Activated naive CD8-positive, alpha-beta T cell treated with anti-CD3 and anti-CD28 coated beads, Interleukin-2, amount 50 U/mL, for 24 hours (primary cell): ENCODE data around the gene KRTDAP.

Source experiments
- ATAC-seq: fragments of 150-1000 bp; cut with Tn5 transposase; one replicate; pipeline ENCODE4 v1.10.0; 2021
- DNase-seq: peaks from one replicate; pipeline ENCODE4 v3.0.0; 2021
- H3K27ac Mint-ChIP-seq: one replicate; pipeline ENCODE4 v1.8.0; 2021; ENCODE audit warnings: mild to moderate bottlenecking, mixed read lengths
- H3K27me3 Mint-ChIP-seq: one replicate; pipeline ENCODE4 v1.8.0; 2021; ENCODE audit warnings: mixed read lengths
- H3K36me3 Mint-ChIP-seq: one replicate; pipeline ENCODE4 v1.8.0; 2021; ENCODE audit warnings: low read depth, mixed read lengths
- H3K4me1 Mint-ChIP-seq: one replicate; pipeline ENCODE4 v1.8.0; 2021; ENCODE audit warnings: mixed read lengths
- H3K4me3 Mint-ChIP-seq: one replicate; pipeline ENCODE4 v1.8.0; 2021; ENCODE audit warnings: mild to moderate bottlenecking, moderate library complexity, mixed read lengths
- H3K9me3 Mint-ChIP-seq: one replicate; pipeline ENCODE4 v1.8.0; 2021; ENCODE audit warnings: mixed read lengths

Gene KRTDAP

GRCh38 chr19:35521124-35521743 is 31.0 kb upstream of the KRTDAP start:
- peaks cover 9% of the 10 kb centered on the region for H3K27me3 Mint-ChIP-seq
- no peaks in the 10 kb centered on the region for H3K4me1 Mint-ChIP-seq
- H3K27ac Mint-ChIP-seq = no peak overlapping the region
- ATAC-seq (no peak), DNase-seq (no peak)
- H3K36me3 Mint-ChIP-seq = no peaks in the 10 kb centered on the region
- H3K4me3 Mint-ChIP-seq = no peak overlapping the region
- H3K9me3 Mint-ChIP-seq = no peaks in the 10 kb centered on the region

GRCh38 chr19:35519291-35519690 is 29.0 kb upstream of the KRTDAP start:
- DNase-seq = no peak

GRCh38 chr19:35518313-35518712 is 28.0 kb upstream of the KRTDAP start:
- no peak for ATAC-seq
- no peaks in the 10 kb centered on the region for H3K4me1 Mint-ChIP-seq
- DNase-seq = no peak
- H3K4me3 Mint-ChIP-seq = no peak overlapping the region
- H3K36me3 Mint-ChIP-seq = no peaks in the 10 kb centered on the region
- peaks cover 13% of the 10 kb centered on the region for H3K27me3 Mint-ChIP-seq
- H3K9me3 Mint-ChIP-seq = no peaks in the 10 kb centered on the region
- H3K27ac Mint-ChIP-seq = no peak overlapping the region

More at GRCh38 chr19:35519291-35519690, 29.0 kb upstream of the KRTDAP start:
- H3K9me3 Mint-ChIP-seq = no peaks in the 10 kb centered on the region
- H3K27me3 Mint-ChIP-seq = peaks cover 11% of the 10 kb centered on the region
- no peaks in the 10 kb centered on the region for H3K36me3 Mint-ChIP-seq
- no peak overlapping the region for H3K27ac Mint-ChIP-seq
- no peak for ATAC-seq
- no peak overlapping the region for H3K4me3 Mint-ChIP-seq
- no peaks in the 10 kb centered on the region for H3K4me1 Mint-ChIP-seq

DNA sequence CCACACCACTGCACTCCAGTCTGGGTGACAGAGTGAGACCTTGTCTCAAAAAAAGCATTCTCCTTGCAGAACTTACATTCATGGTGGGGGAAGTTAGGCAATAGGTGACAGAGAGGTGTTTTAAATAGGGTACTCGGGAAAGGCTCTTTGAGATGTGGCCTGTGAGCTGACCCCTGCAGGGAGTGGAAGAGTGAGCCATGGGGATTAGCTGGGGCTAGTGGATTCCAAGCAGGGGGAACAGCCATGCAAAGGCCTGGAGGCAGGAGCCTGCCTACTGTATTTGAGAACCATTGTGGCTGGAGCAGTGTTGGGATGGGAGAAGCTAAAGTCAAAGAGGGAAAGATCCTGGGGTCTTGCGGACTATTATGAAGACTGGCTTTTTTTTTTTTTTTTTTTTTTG is 27.1 kb upstream of the KRTDAP start:
- Mint-ChIP-seq H3K4me1 (no peaks in the 10 kb centered on the region), H3K27me3 (peaks cover 20% of the 10 kb centered on the region), H3K36me3 (no peaks in the 10 kb centered on the region), H3K27ac (no peak overlapping the region), H3K4me3 (no peak overlapping the region), H3K9me3 (no peaks in the 10 kb centered on the region)
- DNase-seq = no peak
- ATAC-seq = no peak

- peaks cover 28% of the 10 kb centered on the region for H3K27me3 Mint-ChIP-seq
- no peak for ATAC-seq
- H3K9me3 Mint-ChIP-seq = no peaks in the 10 kb centered on the region
- H3K4me3 Mint-ChIP-seq = no peak overlapping the region
- no peak overlapping the region for H3K27ac Mint-ChIP-seq
- DNase-seq = no peak
- H3K4me1 Mint-ChIP-seq = no peaks in the 10 kb centered on the region
- no peaks in the 10 kb centered on the region for H3K36me3 Mint-ChIP-seq
Measured at GRCh38 chr19:35516310-35516709, 26.0 kb upstream of the KRTDAP start.

GRCh38 chr19:35514282-35514809 is 24.1 kb upstream of the KRTDAP start:
- H3K4me1 Mint-ChIP-seq = peaks cover 11% of the 10 kb centered on the region
- peaks cover 42% of the 10 kb centered on the region for H3K27me3 Mint-ChIP-seq
- no peak overlapping the region for H3K4me3 Mint-ChIP-seq
- DNase-seq = no peak
- H3K36me3 Mint-ChIP-seq = no peaks in the 10 kb centered on the region
- ATAC-seq = no peak
- no peak overlapping the region for H3K27ac Mint-ChIP-seq
- H3K9me3 Mint-ChIP-seq = no peaks in the 10 kb centered on the region

DNA sequence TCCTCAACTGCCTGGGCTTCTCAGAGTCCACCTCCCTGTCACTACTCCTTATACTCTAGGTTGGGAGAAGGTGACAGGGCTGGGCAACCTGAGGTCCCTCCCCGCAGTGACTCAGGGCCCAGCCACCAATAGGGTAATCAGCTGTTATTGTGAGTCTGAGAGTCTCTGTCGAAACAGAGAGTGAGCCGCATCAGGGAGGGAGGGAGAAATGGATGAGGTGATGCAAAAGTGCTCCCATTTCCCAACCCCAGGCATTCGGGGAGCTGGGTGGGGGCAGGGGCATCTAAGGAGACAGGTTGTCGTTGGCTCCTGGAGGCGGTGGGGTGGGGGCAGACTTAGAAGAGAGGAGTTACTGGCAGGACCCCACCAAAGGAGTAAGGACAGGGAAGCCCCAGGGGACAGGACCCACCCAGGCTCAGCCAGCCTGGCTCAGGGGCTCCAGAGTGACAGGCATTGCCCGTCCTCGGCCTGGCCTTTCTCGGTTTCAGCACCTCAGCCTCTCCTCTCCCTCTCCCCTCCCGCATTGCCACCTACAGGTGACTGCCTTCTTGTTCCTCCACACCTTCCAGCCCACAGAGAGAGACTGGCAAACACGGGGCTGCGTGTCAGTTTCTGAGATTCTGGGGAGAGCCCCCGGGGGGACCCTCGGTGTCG is 23.5 kb upstream of the KRTDAP start, which contains the start of gene DMKN:
Gene DMKN, minus strand, starts transcription at position 22 of the 654 bp plus-strand sequence. CDS start 174 bp downstream, outside the sequence.
- Mint-ChIP-seq H3K27me3 (peaks cover 44% of the 10 kb centered on the region), H3K4me3 (no peak within 1 kb of the TSS), H3K9me3 (no peaks in the 10 kb centered on the region), H3K36me3 (no peaks in the 10 kb centered on the region), H3K4me1 (peaks cover 13% of the 10 kb centered on the region), H3K27ac (no peak within 1 kb of the TSS)
- DNase-seq (no peak), ATAC-seq (no peak)

DNA sequence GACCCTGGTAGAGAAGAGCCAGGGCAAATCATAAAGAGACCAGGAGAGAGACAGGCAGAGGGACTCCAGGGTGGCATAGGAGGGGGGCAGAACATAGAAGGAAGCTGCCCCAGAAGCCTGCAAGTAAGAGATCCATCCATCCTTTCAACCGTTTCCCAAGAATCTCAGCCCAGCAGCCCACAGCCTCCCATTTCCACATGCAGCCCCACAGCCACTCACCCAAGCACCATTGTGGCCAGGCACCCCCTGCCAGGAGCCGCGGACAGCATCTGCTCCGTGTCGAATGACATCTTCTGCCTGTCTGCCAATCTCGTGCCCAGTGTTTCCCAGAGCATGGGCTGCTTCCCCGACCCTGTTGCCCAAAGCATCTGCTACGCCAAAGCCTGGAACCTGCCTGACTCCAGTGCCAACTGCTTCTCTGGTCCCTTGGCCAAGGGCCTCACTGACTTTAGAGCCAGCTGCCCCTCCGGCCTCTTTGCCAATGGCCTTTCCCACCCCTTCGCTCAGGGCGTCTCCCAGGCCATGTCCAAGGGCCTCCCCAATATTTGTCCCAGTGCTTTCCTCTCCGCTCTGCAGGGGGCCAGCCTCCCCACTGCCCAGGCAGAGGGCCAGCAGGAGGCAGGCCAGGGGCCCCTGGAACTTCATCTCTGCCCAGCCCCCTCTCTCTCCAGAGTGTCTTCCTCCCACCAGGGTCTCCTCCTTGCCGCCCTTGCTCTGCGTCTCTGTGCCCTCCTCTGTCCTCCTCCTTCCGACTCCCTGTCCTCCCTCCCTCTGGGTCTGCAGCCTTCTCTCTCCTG is 22.8 kb upstream of the KRTDAP start:
- Mint-ChIP-seq H3K27ac (no peak overlapping the region), H3K27me3 (peaks cover 49% of the 10 kb centered on the region), H3K4me3 (no peak overlapping the region), H3K36me3 (no peaks in the 10 kb centered on the region), H3K9me3 (no peaks in the 10 kb centered on the region), H3K4me1 (peaks cover 15% of the 10 kb centered on the region)
- ATAC-seq (no peak), DNase-seq (no peak)

- ATAC-seq (no peak), DNase-seq (no peak)
- no peaks in the 10 kb centered on the region for H3K9me3 Mint-ChIP-seq
- H3K27me3 Mint-ChIP-seq = peaks cover 54% of the 10 kb centered on the region
- H3K36me3 Mint-ChIP-seq = no peaks in the 10 kb centered on the region
- H3K4me1 Mint-ChIP-seq = peaks cover 15% of the 10 kb centered on the region
- no peak overlapping the region for H3K27ac Mint-ChIP-seq
- H3K4me3 Mint-ChIP-seq = no peak overlapping the region
Measured at GRCh38 chr19:35511337-35511736, 21.1 kb upstream of the KRTDAP start.

- no peak for ATAC-seq
Measured at GRCh38 chr19:35510626-35510964, 20.3 kb upstream of the KRTDAP start.

GRCh38 chr19:35509861-35510625 is 19.8 kb upstream of the KRTDAP start:
- Mint-ChIP-seq H3K36me3 (no peaks in the 10 kb centered on the region), H3K27me3 (peaks cover 62% of the 10 kb centered on the region), H3K4me1 (peaks cover 15% of the 10 kb centered on the region), H3K27ac (no peak overlapping the region), H3K9me3 (no peaks in the 10 kb centered on the region), H3K4me3 (peak overlapping the region; percentile 57)
- DNase-seq (peak; percentile 88), ATAC-seq (peak; percentile 67)

More at GRCh38 chr19:35510626-35510964, 20.3 kb upstream of the KRTDAP start:
- H3K27ac Mint-ChIP-seq = no peak overlapping the region
- peaks cover 56% of the 10 kb centered on the region for H3K27me3 Mint-ChIP-seq
- peaks cover 15% of the 10 kb centered on the region for H3K4me1 Mint-ChIP-seq
- H3K4me3 Mint-ChIP-seq = no peak overlapping the region
- DNase-seq = no peak
- no peaks in the 10 kb centered on the region for H3K36me3 Mint-ChIP-seq
- H3K9me3 Mint-ChIP-seq = no peaks in the 10 kb centered on the region

- H3K27ac Mint-ChIP-seq = no peak overlapping the region
- H3K4me1 Mint-ChIP-seq = peaks cover 15% of the 10 kb centered on the region
- H3K27me3 Mint-ChIP-seq = peaks cover 60% of the 10 kb centered on the region
- DNase-seq = peak; percentile 25
- no peaks in the 10 kb centered on the region for H3K36me3 Mint-ChIP-seq
- ATAC-seq = no peak
- H3K9me3 Mint-ChIP-seq = no peaks in the 10 kb centered on the region
- H3K4me3 Mint-ChIP-seq = peak overlapping the region; percentile 57
Measured at GRCh38 chr19:35509018-35509652, 18.9 kb upstream of the KRTDAP start.

GRCh38 chr19:35508129-35508528 is 17.9 kb upstream of the KRTDAP start:
- H3K4me1 Mint-ChIP-seq = peaks cover 15% of the 10 kb centered on the region
- H3K9me3 Mint-ChIP-seq = no peaks in the 10 kb centered on the region
- no peak for DNase-seq
- H3K27ac Mint-ChIP-seq = no peak overlapping the region
- no peaks in the 10 kb centered on the region for H3K36me3 Mint-ChIP-seq
- peaks cover 57% of the 10 kb centered on the region for H3K27me3 Mint-ChIP-seq
- no peak for ATAC-seq
- no peak overlapping the region for H3K4me3 Mint-ChIP-seq

- ATAC-seq (no peak), DNase-seq (no peak)
- no peak overlapping the region for H3K27ac Mint-ChIP-seq
- H3K9me3 Mint-ChIP-seq = no peaks in the 10 kb centered on the region
- peaks cover 54% of the 10 kb centered on the region for H3K27me3 Mint-ChIP-seq
- H3K4me1 Mint-ChIP-seq = peaks cover 15% of the 10 kb centered on the region
- H3K36me3 Mint-ChIP-seq = no peaks in the 10 kb centered on the region
- no peak overlapping the region for H3K4me3 Mint-ChIP-seq
Measured at GRCh38 chr19:35507561-35507960, 17.3 kb upstream of the KRTDAP start.
